IPS-NIHi7 (cell line): Measurements from ENCODE around the gene CEP72.
"Not testable (repeated sequence)": the region's sequence is repeated elsewhere in the genome, so short reads cannot be mapped to it uniquely, and the experiment has no call there.

Experiments used
- DNase-seq: peaks from one replicate; pipeline ENCODE4 v3.0.0; 2012; ENCODE audit warnings: mixed read lengths; ENCODE audit errors: extremely low spot score

The CEP72 gene

DNA sequence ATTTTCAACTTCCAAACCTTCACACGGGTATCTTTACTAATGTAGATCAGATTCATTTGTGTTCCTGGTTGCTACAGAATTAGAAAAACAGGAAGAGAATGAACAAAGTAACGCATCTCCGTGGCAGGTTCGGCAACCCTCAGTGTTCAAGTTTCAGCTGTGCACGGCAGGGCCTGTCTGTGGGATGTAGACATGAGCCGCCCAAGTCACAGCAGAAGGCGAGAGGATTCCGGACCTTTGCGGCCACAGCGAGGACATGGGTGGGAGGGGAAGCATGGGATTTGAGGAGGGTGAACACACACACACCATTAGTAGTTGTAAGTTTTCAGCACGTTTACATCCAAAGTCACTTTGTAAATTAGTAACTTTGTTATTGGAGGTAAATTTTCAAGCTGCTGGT is 31.7 kb upstream of the CEP72 start:
- DNase-seq: no peak

DNA sequence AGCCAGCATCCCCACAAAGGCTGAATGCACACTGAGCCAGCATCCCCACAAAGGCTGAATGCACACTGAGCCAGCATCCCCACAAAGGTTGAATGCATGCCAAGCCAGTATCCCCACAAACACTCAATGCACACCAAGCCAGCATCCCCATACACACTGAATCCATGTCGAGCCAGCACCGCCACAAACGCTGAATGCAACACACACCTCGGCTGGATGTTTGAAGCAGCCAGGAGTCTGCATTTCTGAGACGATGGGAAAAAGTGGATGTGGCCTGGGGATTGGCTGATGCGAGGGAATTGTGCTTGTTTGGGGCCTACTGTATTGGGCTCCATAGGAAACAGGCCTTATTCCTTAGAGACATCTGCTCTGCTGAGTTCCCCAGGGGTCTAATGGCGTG is 30.9 kb upstream of the CEP72 start:
- no peak for DNase-seq

DNA sequence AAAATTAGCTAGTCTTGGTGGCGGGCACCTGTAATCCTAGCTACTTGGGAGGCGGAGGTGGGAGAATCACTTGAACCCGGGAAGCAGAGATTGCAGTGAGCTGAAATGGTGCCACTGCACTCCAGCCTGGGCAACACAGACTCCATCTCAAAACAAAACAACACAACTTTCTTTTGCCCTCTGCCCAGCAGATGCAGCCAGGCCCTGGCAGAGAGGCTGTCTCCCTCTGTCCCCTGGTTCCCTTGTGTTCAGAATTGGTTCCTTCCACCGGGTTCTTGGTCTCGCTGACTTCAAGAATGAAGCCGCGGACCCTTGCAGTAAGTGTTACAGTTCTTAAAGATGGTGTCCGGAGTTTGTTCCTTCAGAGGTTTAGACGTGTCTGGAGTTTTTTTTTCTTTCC is 30.2 kb upstream of the CEP72 start:
- no peak for DNase-seq

DNA sequence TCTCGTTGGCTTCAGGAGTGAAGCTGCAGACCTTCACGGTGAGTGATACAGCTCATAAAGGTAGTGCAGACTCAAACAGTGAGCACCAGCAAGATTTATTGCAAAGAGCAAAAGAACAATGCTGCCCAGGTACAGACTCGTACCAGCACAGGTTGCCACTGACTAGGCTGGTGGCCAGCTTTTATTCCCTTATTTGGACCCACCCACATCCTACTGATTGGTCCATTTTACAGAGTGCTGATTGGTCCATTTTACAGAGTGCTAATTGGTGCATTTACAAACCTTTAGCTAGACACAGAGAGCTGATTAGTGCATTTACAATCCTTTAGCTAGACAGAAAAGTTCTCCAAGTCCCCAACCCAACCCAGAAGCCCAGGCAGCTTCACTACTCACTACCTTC is 29.7 kb upstream of the CEP72 start:
- DNase-seq: not testable (repeated sequence)

DNA sequence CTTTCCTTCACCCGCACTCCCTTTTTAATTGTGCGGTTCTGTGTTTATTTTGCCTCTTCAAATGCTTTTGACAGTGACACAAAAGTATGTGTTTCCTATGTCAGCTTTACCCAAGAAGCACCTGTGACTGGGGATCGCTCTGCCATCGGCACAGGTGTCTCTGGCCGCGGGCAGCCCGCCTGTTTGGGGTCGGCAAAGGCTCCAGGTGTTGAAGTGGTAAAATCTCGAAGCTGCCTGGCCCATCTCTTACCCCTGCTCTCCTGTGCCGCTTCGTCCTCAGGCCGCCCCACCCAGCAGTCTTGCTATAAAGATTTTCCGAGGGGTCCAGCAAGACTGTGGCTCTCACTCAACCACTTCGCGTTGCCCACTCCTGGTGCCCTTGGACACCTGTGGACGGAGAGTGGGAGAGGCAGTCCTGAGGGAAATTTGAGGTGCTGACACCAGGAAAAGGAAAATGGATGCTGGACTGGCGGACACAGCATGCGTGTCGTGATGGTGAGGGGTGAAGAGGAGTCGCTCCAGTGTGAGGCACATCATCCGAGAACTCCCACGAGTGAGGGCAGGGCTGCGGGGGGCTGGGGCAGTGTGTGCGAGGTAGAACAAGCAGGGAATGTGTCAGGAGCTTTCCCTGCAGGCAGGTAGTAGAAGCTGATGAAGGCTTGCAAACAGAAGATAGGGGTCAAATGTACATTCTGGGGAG is 29.1 kb upstream of the CEP72 start:
- no peak for DNase-seq

DNA sequence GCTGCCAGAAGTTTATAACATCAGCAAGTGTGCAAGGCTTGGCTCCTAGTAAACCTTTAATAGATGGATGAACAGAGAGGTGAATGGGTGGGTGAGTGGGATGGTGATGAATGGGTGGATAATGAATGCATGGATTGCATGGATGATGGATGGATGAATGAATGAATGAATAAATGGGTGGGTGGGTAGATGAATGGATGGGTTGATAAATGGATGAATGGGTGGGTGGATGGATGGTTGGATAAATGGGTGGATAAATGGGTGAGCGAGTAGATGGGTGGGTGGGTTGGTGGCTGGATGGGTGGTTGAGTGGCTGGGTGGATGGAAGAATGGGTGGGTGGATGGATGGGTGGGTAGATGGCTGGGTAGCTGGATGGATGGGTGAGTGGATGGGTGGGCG is 28.5 kb upstream of the CEP72 start:
- DNase-seq: no peak

DNA sequence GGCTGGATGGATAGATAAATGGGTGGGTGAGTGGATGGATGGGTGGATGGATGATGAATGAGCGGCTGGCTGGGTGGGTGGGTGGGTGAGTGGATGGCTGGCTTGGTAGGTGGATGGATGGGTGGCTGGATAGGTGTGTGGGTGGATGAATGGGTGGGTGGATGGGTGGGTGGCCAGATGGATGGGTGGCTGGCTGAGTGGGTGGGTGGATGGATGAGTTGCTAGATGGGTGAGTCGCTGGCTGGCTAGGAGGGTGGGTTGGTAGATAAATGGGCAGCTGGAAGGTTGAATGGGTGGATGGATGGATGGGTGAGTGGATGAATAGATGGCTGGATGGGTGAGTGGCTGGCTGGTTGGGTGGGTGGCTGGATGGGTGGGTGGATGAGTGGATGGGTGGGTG is 27.9 kb upstream of the CEP72 start:
- no peak for DNase-seq

DNA sequence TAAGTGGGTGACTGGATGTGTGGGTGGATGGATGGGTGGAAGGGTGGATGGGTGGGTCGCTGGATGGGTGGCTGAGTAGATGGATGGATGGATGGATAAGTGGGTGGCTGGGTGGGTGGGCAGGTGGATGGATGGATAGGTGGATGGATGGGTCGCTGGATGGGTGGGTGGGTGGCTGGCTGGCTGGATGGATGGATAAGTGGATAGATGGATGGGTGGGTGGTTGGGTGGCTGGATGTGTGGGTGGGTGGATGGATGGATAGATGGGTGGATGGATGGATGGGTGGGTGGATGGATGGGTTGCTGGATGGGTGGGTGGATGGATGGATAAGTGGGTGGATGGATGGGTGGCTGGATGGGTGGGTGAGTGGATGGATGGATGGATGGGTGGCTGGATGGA is 27.3 kb upstream of the CEP72 start:
- no peak for DNase-seq

DNA sequence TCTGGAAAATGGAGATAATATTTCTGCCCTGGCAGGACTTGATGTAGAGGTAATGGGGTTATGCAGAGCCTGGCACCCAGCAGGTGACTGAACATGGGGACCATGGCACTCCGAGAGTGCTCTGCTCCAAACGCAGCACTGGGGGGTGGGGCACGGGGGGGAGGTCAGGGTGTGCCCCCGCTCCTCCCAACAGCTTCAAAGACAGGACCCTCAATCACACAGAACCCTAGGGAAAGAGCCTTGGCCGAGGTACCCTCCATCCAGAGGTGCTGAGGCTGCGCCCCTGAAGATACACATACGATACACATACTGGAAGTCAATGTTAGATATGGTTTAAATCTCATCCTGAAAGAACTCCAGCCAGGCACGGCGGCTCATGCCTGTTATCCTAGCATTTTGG is 26.6 kb upstream of the CEP72 start:
- no peak for DNase-seq

DNA sequence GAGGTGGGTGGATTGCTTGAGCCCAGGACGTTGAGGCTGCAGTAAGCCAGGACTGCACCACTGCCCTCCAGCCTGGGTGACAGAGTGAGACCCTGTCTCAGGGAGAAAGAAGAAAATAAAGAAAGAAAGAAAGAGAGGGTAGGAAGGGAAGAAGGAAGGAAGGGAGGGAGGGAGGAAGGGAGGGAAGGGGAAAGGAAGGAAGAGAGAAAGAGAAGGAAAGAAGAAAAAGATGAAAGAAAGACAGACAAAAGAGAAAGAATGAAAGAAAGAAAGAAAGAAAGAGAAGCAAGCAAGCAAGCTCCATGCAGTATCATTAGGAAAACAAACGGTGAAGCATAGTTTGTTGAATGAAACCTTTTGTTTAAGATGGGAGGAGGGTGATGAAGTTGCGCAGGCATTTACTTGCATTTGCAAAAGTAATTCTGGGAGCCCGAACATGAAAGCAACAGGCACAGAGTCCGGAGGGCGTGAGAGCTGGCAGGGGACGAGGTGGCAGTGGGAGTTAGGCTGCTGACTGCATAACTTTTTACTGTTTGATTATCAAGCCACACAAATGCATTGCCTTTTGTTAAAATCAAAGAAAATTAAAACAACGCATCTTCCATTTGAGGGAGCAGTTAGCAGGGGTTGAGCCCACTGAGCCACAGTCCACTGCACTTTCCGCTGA is 26.0 kb upstream of the CEP72 start:
- DNase-seq: no peak

DNA sequence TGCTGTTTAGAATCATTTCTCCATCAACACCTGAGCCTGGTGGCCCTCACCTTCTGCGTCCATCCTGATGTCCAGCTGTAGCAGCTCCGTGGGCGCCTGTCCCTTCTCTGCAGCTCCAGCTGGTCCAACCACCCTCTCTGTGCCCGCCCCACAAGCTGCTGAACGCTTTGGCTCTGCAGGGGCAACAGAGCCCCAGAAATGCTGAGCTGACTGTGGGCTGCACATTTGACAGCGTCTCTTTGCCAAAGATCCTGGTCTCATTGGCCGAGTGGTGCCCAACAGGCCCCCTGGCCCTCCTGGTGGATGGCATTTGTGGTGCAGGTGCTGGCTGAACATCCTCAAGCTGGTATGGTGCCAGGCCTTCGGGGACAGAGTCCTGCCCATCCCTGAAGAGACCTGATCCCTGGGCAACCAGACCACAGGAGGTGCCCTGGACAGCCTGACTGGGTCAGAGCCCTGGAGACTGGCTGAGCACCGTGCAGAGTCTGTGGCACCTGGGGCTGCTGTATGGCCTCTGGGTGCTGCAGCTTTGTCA is 25.3 kb upstream of the CEP72 start:
- DNase-seq: no peak

DNA sequence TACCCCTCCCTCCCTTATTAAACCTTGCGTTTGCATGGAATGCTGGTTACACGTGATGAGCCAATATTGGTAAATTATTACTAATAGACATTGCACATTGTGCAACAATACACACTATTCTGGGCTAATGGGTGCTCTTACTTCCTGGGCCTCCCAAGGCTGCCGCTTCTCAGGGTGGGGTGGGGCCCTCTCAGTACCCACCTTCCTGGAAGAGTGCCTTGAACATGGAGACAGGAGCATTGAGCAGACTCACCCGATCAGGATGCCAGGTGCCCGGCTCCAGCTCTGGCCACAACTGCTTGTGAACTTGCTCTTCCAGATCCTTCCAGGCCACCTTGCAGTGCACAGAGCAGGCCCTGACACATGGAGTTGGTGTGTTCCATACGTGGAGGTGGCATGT is 24.7 kb upstream of the CEP72 start:
- DNase-seq: no peak

DNA sequence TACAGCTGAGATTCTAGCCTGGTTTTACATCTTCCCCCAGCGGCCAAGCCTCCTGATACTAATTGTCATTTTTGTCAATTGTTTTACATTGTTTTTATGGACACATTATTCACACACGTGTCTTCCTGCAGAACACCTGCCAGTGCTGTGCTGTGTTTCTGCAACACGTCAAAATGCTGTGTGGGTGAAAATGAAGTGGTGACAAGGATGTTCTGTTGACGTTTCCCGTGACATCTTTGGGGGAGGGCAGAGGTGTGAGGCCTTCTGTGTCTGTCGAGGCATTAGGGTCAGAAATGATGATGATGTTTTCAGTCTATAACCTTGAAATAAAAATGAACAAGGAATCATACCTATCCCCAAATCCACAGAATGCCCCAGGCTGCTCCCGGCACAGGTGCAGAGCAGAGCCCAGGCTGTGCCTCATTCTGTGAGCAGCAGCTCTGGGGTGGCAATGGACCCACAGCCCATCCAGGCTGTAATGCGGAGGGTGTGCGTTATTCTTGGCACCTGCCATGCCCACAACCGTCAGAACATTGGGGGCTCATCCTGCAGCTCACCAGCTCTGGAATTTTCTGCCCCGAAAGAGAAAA is 23.6 kb upstream of the CEP72 start:
- DNase-seq: no peak

DNA sequence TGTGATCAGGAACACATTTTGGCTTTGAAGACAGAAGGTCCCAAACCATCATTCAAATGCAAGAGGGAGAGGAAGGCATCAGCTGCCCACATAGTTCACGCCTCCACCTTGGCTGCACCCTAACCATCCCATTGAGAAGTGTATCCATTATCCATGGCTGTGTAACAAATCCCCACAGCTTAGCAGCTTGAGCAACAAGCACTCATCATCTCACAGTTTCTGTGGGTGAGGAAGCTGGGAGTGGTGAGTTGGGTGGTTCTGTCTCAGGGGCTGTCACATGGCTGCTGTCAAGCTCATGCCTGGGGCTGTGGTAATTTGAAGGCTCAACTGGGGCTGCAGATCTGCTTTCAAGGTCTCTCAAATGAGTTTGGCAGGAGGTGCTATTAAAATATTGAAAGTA is 23.0 kb upstream of the CEP72 start:
- no peak for DNase-seq

DNA sequence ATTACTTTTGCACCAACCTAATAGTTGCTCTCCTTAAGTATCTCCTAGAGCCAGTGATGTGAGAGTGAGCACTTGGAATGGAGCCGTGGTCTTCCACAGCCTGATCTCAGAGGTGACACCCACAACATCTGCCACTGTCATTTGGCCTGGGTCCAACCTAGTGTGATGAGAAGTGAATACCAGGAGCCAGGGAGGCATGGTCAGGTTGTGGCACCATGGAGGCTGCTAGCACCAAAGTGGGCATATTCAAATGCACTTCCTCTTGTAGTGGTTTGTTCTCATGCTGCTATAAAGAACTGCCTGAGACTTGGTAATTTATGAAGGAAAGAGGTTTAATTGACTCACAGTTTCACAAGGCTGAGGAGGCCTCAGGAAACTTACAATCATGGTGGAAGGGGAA is 22.6 kb upstream of the CEP72 start:
- DNase-seq: no peak

DNA sequence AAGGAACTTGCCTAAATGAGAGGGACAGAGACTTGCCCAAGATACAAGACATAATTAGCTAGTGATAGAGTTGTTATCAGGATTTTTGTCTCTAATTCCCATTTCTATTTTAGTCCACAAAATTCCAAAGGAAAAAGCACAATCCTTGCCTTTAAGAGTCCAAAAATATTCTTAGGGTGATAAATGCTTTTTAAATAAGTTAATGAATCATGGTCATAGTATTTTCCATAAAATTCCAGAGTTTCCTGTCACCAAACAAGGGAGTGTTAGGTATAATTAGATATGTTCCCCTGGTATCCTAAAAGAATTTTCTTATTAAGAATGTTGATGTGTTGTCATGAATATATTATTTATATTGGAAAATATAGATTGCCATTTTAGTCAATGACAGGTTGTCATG is 21.8 kb upstream of the CEP72 start:
- DNase-seq: no peak

DNA sequence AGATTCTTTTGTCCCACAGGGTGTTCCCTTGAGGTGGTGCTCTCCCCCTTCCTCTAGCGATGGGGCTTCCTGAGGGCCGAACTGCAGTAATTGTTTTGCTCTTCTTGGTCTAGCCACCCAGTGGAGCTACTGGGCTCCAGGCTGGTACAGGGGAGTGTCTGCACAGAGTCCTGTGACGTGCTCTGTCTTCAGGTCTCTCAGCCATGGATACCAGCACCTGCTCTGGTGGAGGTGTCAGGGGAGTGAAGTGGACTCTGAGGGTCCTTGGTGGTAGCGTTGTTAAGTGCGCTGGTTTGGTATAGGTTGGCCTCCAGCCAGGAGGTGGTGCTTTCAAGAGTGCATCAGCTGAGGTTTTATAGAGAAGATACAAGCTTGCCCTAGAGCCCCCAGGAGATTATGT is 20.4 kb upstream of the CEP72 start:
- DNase-seq: no peak

DNA sequence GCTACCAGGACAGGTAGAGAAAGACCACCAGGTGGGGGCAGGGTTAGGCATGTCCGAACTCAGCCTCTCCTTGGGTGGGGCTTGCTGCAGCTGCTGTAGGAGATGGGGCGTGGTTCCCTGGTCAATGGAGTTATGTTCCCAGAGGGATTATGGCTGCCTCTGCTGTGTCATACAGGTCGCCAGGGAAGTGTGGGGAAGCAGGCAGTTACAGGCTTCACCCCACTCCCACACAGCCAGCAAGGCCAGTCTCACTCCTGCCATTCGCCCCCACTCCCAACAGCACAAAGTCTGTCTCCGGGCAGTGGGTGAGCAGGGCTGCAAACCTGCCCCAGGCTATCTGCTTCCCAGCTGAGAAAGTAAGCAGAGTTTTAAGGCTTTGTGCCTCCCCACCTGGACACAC is 20.0 kb upstream of the CEP72 start:
- DNase-seq: no peak

DNA sequence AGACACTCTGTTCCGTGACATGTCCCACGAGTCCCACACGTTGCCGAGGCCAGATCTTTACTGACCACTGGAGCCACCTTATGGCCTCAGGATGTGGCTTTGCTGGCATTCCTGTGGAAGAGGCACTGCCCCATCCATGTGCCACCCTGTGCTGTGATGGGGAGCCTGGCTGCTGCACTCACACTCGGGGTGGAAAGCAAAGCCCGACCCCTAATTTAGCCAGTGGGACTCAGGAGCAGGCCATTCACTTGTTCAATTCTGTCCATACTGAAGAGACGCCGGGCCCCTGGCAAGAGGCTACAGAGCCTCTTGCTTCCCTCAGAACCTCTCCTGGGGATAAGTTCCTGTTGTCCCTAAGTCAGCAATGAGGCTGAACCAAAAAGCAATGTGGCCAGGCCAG is 18.6 kb upstream of the CEP72 start:
- no peak for DNase-seq

DNA sequence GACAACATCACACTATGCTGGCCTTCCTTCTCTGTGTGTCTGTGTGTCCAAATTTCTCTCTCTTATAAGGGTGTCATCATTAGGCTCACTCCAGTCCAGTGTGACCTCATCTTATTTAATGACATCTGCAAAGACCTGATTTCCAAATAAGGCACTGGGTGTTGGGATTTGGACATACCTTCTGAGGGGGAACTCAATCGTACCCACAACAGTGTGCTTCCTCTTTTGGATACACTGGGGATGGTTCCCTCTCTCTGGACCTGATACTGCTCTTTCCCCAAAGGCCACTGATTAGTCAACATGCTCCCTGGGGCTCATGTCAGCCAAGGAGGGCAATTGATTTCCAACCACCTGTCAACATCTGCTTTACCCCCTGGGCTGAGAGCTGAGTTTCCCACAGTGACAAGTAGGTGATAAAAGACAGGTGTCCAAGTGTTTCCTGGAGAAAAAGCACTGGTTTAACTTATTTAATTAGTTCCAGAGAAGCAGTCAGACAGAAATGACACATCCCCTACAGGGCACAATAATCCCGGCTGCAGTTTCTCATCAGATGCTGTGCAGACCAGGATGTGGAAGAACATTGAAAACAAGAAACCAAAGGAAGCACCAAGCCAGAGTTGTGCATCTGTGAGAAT is 17.8 kb upstream of the CEP72 start:
- DNase-seq: no peak

DNA sequence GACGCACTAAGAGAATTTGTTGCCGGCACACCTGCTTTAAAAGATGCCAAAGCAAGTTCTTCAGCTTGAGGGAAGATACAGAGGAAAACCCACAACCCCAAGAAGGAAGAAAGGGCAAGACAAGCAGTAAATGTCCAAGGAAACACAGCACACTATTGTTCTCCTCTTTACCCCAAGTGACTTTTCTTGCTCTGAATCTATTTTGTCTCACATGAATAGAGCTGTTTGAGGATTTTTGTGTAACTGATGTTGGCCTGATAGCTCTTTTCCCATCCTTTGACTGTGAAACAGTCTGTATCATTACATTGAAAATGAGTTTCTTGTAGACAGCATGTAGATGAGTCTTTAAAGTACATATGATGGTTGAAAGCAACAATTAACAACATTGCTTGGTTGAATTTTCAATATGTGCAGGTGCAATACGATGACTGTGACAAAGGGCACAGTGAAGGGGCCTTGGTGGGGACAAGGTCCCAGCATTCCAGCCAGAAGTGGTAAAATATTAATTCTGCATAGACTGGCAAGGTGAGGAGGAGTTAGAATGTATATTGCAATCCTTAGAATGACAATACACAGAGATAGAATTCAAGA is 16.8 kb upstream of the CEP72 start:
- no peak for DNase-seq

DNA sequence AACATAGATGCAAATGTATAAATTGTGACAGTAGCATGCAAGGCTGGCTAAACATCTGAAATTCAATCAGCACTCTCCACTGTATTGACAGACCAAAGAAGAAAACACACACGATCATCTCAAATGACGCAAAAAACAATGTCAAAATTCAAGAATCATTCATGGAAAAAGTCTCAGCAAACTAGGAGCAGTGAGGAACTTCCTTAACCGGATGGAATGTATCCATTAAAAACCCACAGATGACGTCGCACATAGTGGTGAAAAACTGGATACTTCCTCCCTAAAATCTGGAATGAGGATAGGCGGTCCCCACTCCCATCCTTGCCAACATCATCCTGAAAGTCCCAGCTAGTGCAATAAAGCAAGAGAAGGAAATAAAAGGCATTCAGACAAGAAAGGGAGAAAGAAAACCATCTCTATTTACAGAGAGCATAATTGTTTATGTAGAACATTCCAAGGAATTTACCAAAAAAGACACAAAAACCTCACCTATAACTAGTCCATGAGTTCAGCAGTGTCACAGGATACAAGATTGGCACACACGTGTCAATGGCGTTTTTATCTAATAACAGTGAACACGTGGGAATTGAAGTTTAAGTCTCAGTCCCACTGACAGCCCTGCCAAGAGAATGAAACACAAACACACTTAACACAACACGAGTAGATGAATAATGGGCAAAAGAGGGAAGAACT is 14.1 kb upstream of the CEP72 start:
- no peak for DNase-seq
